Measurements from ENCODE around the gene ITPK1.

ITPK1 gene

DNA sequence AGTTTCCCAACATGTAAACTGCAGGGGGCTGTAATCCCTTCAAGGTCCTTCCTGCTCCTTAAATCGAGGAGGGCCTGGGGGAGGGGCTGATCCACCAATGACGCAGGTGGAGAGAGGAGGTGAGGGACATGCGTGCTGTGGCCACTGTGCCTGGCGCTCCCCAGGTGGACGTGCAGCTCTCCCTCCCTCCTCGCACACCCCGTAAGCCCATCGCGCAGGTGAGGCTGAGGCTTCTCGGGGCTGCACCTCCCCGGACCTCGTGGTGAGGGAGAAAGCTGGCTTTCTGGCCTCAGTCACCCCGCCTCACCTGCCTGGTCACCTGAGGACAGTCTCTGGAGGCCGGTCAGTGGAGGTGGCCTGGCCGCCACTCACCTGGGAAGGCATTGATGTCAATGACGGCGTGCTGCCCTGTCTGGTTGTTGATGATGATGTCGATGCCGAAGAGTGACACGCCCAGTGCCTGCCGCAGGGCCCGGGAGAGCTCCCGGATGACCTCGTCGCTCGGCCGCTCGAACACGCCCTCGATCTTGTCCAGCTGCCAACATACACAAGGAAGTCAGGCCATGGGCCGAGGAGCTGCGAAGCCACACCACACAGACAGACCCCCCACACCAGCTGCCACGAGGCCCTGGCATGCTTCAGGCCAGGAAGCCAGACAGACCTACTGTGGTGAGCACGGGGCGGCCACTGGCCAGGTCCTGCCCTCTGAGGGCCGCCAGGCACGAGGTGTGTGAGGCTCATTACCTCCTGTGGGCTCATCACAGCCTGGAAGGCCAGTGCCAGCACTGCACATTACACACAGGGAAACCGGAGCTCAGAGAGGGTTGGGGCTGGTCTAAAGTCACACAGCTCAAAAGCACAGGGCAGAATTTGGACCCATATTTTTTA, 169.5 kb downstream of the ITPK1 start:
- no peak for DNase-seq

DNA sequence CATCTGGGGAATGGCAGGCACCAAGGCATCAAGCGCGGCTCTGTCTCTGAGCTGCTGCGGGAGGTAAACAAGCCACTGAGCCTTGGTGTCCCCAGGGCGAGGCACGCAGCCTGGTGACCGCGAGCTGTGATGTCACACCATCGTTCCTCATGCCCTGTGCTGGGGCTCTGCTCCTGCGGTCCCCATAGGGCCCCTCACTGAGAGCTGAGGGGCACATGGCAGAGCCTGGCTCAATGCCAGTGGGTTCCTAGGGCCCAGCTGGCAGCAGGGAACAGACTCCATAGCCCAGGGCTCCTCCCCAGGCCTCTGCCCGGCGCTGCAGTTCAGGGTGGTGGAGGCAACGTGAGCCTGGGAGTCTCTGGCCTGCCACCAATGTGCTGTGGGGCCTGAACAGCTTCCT, 170.2 kb downstream of the ITPK1 start:
- no peak for DNase-seq

DNA sequence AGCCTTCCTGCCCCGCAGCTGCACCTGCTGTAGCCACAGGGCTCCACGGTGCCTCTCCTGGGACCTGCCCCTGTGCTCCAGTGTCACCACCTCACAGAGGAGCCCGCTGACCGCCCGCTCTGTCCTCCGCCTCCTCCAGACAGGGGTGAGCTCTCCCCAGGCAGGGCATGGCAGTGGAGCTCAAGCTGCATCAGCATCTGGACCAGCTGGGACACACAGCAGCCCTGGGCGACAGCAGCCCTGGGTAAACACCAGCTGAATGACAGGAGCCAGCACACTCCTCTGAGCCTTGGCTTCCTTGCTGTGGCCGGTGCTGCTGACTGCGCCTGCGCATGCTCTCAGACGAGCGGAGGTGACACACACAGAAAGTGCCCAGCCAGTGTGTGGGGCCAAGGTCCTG, 170.7 kb downstream of the ITPK1 start:
- no peak for DNase-seq

DNA sequence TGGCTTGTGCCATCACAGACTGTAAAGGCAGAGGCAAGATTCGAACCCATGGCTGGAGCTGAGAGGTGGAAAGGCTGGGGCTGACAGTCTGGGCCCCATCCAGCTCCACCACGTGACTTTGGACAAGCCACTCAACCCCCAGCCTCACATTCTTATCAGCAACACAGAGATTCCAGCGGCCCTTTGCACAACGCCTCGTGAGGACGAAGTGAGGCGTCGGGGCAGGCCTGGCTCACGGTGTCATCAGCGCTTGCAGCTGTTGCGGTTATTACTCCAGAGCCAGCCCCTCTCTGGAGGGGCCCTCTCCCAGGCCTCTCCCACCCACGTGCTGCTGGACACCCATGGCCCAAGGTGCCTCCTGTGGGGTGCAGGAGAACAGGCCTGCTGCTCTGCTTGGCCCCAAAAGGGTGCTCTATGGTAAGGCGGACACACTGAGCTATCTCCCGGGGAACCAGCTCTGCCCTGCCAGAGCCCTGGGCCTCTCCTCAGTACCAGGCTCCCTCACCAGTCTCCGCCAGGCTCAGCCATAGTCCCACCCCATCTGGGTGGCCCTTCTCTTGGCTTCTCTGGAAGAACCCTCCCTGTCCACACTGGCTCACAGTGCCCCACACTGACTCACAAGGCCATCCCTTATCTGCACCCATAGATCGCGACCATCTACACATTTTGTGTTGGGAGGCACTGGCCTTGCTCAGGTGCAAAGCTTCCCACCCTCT, 171.7 kb downstream of the ITPK1 start:
- no peak for DNase-seq

DNA sequence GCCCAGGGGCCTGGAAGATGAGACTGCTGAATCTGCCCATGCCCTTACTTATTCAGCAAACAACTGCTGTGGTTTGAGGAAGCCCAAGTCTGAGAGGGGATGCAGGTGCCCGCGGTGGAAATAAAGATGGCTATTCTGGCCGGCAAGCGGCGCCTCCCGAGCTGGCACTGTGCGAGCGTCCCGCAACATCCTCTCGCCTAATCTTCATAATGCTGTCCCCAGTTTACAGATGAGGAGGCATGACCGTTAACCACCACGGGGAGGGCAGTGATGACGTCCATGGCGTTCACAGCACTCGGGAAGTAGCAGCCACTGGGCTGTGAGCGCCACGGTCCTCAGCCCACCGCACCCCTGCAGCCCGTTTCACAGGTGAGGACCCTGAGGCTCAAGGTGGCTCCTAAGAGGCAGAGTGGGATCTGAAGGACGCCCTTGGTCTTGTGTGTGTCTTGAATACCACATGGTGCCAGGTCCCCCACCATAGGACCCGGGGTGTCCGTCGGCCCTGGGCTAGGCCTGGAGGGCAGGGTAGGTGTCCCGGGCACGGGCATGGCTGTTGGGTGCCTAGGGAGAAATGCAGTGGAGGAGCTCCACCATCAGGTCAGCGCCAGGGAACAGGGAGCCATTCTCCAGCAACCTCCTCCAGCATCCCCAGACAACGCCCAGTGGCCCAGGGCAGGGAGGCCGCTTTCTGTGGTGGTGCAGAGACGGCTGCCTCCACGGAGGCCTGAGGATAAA, 172.6 kb downstream of the ITPK1 start:
- no peak for DNase-seq

DNA sequence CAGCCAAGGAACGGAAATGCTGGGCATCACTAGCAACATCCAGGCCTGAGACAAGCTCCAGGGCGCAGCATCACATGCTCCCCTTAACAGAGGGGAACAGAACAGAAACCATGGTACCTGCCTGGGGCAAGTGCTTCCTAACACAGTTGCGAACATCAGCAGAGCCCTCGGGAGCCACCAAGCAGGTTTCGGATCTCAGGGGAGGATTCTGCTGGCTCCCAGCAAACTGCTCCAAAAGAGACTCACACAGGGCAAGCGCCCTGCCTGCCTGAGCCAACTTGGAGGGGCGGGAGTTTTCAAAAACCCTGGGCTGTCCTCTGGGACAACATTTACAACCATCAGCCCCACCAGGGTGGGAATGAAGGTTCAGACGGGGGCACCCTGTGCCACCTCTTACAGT, 173.1 kb downstream of the ITPK1 start:
- DNase-seq: no peak

DNA sequence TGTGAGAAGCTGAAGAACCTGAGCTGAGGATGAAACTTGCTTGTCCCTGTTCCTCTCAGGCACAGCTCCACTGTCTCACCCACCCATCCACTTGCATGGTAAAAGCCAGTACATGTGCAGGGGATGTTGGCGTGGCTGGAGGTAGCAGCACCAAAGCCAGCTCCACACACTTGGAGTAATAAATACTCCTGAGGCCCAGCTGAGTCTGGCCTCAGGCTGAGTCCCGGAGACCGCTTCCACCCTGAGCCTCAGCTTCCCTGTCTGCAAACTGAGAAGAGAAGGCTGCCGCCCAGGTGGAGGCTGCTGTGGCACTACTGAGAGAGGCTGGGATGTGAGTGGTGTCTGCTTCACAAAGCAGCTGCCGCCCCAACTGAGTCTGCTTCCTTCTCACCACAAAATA, 173.6 kb downstream of the ITPK1 start:
- DNase-seq: no peak

DNA sequence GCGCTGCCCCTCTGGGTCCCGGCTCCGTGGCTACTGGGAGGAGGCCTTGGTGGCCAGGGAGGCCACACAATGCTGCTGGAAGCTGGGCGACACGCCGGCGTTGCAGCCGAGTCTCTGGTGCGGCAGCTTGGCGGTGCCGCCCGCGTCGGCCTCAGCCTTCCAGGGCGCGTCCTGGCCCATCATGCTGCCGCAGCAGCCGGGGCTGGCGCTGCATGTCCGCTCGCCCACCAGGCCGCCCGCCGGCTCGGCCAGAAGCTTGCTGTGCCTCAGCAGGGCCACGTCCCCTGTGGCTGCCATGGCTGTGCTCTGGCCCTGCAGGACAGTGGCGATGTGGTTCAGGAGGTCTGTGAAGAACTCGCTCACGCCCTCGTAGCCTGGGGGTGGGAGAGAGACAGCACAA, 174.2 kb downstream of the ITPK1 start:
- DNase-seq: no peak

DNA sequence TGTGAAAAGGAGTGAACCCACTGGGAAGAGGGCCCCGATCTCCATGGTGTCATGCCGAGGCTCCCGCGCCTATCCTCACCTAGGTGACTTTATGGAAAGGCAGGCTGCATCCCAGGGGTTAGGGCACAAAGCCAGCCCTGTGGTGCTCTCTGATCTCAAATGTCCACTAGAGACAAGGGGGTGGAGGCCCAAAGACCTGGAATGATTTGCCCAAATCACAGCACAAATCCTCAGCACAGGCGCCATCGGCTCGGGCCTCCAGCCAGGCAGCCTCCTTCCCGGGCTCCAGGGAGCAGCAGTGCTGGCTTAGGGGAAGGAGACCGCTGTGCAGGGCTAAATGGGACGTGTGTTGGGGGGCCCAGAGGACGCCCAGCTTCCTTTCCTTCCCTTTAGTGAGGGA, 175.2 kb downstream of the ITPK1 start:
- no peak for DNase-seq

DNA sequence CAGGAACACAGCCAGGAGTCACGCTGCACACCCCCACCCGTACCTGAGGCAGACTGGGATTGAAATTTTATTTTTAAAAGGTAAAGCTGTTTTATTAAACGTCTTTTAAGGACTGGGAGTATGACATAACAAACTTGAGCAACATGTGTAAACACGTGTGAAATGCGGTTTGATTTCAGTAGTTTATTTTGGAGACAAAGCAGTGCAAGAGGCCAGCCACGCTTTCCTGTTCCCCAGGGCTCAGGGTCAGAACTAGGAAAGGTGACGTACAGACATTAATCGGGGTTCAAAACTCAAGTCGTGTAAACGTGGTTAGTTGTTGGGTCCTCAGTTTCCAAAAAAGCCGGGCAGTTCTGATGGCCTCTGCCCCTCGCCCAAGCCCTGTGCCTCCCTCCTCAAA, 176.0 kb downstream of the ITPK1 start:
- no peak for DNase-seq

DNA sequence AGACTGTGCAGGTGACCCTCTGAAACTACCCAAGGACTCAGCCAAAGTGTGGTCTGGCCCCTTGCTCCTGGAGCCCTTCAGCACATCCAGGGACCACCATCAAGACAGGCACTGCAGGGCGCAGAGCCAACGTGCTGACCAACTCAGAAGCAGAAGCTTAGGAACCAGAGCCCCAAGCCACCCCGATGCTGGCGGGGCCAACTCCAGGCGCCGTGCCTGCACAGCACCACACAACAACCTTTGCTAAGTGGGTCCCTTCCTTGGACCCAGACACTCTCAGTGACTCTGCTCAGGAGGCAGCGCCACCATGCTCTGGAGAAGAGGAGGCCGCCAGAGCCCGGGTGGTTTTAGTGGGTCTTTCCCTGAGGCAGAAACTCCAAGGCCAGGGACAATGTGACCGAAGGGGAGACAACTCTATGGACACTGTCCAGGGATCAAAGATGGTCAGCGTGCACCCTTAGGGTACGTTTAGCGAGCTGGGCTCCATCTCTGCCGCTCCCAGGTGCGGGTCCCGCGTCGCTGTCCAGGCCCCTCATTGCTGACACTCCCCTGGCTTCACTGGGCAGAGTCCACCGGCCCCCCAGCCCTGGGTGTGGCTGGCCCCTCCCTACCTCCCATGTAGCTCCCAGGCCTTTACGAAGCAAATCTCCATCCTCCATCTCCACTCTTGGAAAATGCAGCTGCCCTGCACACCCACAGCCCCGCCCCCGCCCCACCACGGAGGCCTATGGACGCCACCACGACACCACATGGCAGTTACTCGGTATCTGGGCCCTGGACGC, 176.6 kb downstream of the ITPK1 start:
- no peak for DNase-seq

DNA sequence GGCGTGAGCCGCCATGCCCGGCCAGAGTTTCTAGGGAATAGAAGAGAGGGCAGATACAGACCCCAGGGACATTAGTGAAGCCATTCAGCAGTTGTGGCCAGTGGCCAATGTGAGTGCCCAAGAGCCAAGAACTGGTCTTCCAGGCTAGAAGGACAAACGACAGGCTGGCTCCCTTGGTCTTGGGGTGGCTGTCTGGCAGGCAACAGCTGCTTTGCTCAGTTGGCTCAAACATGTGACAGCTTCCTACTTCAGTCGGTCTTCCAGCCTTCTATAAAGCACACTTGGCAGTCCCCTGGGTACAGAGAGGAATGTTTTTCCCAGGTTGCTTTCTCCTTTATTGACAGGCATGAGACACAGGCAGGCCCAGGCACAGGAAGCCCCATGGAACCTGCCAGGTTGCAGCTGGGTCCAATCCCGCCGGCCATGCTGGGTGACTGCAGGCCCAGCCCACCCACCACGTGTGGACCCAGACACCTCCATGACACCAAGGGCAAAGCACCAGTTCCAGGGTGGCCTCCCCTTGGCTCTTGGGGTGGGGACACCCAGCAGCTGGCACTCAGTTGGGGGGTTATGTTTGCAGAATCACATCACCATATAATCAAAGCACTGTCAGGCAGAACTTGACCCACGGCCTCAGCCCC, 177.4 kb downstream of the ITPK1 start:
- no peak for DNase-seq

DNA sequence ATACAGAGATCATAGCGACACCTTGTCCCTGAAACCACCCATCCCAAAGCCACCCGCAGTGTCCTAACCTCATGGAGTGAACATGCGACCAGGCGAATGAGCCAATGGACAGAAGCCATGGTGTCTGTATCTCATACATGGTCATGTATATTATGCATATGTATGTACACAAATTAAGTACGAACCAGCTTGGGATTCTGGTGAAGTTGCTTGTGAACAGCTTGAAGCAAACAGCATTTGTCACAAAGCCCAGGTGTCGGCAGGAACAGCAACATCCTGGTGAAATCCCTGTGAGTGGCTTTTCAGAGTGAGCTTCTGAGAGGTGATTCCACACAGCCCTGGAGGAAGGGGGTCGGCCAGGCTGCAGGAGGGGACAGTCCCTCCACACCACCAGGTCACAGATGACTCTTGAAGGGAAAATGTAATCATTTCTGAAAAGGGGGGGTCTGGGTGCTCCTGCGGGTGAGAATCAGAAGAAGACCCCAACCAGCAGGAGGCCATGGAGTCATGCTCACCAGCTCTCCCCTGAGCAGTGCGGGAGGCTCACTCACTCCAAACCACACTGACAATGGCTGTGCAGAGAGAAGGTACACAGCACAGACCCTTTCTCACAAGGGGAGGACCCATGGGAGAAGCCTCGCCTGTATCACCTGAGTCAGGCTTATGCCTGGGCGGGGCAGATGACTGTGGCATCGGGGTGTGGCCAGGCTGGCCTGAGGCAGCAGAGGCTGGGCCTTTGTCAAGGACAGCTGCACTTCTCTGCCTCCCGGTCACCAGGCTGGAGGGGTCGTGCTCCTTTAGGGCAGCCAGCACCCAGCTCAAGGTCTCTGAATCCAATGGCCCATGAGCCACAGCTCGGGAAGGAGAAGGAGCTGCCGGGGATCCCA, 178.4 kb downstream of the ITPK1 start:
- no peak for DNase-seq

DNA sequence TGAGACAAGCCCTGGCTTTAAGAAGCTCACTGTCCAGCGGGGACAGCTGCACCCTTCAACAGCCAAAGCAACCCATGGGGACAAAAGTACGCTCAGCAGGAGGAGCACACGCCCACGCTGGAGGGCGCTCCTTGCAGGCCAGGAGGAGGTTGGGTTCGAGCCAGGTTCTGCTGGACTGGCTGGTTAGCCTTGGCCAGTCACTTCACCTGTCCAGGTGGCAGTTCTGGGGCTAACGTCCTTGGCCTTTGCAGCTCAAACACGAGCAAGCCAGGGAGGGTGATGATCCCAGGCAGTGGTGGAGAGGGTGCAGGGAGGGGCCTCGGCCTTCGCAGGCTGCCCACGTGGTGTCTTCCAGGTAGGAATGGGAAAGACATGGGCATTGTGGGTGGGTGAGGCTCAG, 179.6 kb downstream of the ITPK1 start:
- no peak for DNase-seq

DNA sequence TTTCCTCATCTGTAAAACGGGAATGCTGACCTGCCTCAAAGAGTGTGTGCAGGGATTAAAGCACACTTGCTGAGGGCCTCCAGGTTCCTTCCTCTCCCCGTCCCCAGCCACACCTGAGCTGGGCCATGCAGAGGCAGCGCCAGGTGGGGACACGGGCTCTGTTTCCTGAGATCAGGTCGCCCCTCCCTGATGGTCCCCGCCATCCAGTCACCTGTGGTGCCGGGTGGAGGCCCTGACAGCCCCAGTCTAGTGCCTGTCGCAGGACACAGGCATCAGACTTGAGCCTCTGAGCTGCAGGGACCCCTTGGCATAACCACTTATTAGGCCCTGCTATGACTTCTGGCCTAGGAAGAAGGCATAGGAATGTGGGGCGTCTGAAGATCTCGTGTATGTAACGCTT, 180.3 kb downstream of the ITPK1 start:
- DNase-seq: no peak

DNA sequence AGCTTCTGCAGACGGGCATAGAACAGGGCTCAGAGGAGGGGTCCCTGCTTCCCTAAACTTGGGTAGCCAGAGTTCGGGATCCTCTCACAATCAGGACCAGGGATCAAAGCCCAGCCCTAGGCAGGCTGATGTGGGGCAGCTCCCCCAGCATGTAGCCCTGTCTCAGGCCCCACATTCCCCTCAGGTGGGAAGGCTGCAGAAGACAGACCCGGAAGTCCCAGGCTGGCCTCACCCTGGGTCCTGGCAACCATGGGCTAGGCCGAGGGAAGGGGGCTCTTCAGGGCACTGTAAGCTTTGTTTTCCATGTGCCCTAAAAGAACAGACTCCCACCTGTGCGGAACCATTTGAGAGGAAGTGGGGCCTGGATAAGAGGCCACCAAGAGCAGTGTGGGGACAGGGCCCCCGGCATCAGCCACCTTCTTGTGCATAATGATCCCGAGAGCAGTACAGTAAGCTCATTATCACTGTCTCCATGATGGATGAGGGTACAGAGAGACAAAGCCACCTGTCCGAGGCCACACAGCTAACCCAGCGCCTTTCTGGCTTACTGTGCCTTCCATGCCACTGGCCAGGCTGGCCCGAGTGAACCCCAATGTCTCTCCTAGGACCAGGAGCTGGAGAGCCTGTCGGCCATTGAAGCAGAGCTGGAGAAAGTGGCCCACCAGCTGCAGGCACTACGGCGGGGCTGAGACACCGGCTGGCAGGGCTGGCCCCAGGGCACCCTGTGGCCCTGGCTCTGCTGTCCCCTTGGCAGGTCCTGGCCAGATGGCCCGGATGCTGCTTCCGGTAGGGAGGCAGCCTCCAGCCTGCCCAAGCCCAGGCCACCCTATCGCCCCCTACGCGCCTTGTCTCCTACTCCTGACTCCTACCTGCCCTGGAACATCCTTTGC, 181.3 kb downstream of the ITPK1 start:
- no peak for DNase-seq

DNA sequence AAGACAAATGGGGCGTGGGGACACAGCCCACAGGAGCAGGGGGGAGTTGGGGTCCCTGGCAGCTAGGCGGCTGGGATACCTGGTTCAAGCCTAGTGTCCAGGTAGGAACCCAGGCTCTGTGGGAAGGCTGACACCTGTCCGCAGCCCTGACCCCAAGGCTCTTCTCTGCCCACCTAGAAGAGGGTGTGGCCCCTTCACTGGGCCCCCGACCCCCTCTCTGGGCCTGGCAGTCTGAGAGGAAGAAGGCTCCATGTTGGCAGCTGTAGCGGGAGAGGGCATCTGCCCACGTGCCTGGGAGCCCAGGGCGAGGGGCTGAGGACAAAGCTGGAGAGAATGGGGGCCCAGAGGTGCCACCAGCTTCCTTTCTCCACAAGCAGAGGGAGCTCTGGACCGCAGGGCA, 182.2 kb downstream of the ITPK1 start:
- no peak for DNase-seq

DNA sequence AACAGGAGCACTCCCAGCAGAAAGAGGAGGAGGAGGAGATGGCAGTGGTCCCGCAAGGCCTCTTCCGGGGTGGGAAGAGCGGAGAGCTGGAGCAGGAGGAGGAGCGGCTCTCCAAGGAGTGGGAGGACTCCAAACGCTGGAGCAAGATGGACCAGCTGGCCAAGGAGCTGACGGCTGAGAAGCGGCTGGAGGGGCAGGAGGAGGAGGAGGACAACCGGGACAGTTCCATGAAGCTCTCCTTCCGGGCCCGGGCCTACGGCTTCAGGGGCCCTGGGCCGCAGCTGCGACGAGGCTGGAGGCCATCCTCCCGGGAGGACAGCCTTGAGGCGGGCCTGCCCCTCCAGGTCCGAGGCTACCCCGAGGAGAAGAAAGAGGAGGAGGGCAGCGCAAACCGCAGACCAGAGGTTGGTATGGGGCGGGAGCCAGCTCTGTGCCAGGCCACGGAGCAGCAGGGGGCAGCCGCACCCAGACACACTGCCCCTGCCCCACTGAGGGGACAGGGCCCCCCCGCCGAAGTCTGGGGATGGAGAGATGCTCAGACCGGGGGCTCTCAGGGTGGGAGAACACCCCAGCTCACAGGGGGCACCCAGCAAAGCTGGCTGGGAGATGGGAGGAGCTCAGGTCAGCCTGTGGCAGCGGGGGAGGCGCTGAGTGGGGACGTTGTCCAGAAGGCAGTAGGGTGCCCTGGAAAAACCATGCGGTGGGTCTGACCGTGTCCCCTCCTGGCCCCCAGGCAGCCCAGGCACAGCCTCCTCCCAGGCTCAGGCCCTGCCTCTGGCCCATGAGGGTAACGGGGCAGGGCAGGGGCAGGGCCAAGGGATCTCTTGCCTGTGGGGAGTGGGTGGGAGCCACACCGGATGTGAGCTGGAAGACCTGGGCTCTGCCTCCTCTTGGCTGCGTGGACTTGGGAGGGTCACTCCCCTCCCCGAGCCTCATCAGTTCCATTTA, 183.0 kb downstream of the ITPK1 start:
- DNase-seq: no peak

All from inflammatory macrophage treated with lipopolysaccharide for 1 hour (primary cell).